Calu3 (cell line): ENCODE measurements around the gene IDUA. TPM values are rescaled to one million over a fixed set of nuclear protein-coding genes. Genes with fewer than 3 reads are reported as not detected.

Experiments used
- BruUV-seq: library from RNA; stranded (reverse); fragments of 400-500 nt; replicated peaks from 2 replicates; lab custom pipeline; 2021; lab: Mats Ljungman, UMichigan
- CTCF ChIA-PET: fragments of 300-600 bp; sonication (Branson Sonifier 250); formaldehyde crosslinking; loops from one replicate; lab custom pipeline; 2022; ENCODE audit warnings: antibody characterized with exemption; lab: Charles Lee
- DNase-seq: peaks from one replicate; pipeline ENCODE4 v3.0.0; 2022
- H3K27ac Mint-ChIP-seq: one replicate; pipeline ENCODE4 v1.8.0; 2022; ENCODE audit warnings: mixed read lengths; ENCODE audit not compliant: unreplicated experiment
- H3K27me3 Mint-ChIP-seq: one replicate; pipeline ENCODE4 v1.8.0; 2022; ENCODE audit warnings: mixed read lengths; ENCODE audit not compliant: unreplicated experiment
- H3K36me3 Mint-ChIP-seq: one replicate; pipeline ENCODE4 v1.8.0; 2022; ENCODE audit warnings: mild to moderate bottlenecking, moderate library complexity, mixed read lengths; ENCODE audit not compliant: insufficient read depth, unreplicated experiment
- H3K4me1 Mint-ChIP-seq: one replicate; pipeline ENCODE4 v1.8.0; 2022; ENCODE audit warnings: mild to moderate bottlenecking, low read depth, mixed read lengths; ENCODE audit not compliant: unreplicated experiment
- H3K4me3 Mint-ChIP-seq: one replicate; pipeline ENCODE4 v1.8.0; 2022; ENCODE audit warnings: mild to moderate bottlenecking, low read depth, moderate library complexity, mixed read lengths; ENCODE audit not compliant: unreplicated experiment
- H3K9me3 Mint-ChIP-seq: one replicate; pipeline ENCODE4 v1.8.0; 2022; ENCODE audit warnings: low read depth, mixed read lengths; ENCODE audit not compliant: unreplicated experiment
- CTCF ChIP-seq: fragments of 200-600 bp; IDR thresholded peaks from one replicate; pipeline ENCODE4 v1.8.0; 2022; ENCODE audit warnings: antibody characterized with exemption; ENCODE audit not compliant: unreplicated experiment
- intact Hi-C: fragments of 100-400 bp; cut with micrococcal nuclease; formaldehyde crosslinking; loops from one replicate; pipeline ENCODE4 v1.10.0; 2022; ENCODE audit not compliant: unreplicated experiment
- total RNA-seq: library from RNA; stranded (reverse); gene quantifications from 2 replicates; pipeline ENCODE4 v1.2.3, GENCODE V29; 2022

The IDUA gene
- total RNA-seq, 1 experiment from 2014 or later, result 38.8 TPM

GRCh38 chr4:1011022-1011665 is 24.3 kb downstream of the IDUA start, which contains the start of gene FGFRL1:
Gene FGFRL1, plus strand, starts transcription at chr4:1011626. Its CDS starts 860 bp downstream, at chr4:1012486.
- TF ChIP-seq CTCF, result no peak
- no peaks in the 10 kb centered on the region for H3K9me3 Mint-ChIP-seq
- intact Hi-C loops, result no loop called here
- H3K27ac Mint-ChIP-seq, result peak within 1 kb of the TSS; percentile 56
- no TSS peak for BruUV-seq
- CTCF ChIA-PET, result interaction anchor here (1.0 kb wide), 1 partner anchor 32 kb away, joined by 3 read pairs; no protein-coding TSS in a partner anchor
- peaks cover 41% of the 10 kb centered on the region for H3K36me3 Mint-ChIP-seq
- DNase-seq, result peak; percentile 90
- peaks cover 34% of the 10 kb centered on the region for H3K27me3 Mint-ChIP-seq
- peaks cover 12% of the 10 kb centered on the region for H3K4me1 Mint-ChIP-seq
- peak within 1 kb of the TSS; percentile 62 for H3K4me3 Mint-ChIP-seq

- peaks cover 41% of the 10 kb centered on the region for H3K36me3 Mint-ChIP-seq
- H3K27me3 Mint-ChIP-seq, result peaks cover 30% of the 10 kb centered on the region
- H3K4me1 Mint-ChIP-seq, result peaks cover 12% of the 10 kb centered on the region
- intact Hi-C loops, result no loop called here
- no peak overlapping the region for H3K27ac Mint-ChIP-seq
- peak overlapping the region; percentile 55 for H3K4me3 Mint-ChIP-seq
- no peak for DNase-seq
- BruUV-seq, result no TSS peak
- H3K9me3 Mint-ChIP-seq, result no peaks in the 10 kb centered on the region
- CTCF ChIA-PET, result interaction anchor here (0.6 kb wide), 1 partner anchor 24 kb away, joined by 4 read pairs; no protein-coding TSS in a partner anchor
- no peak for TF ChIP-seq CTCF
Observed at GRCh38 chr4:1011666-1012033, 24.8 kb downstream of the IDUA start.

- Mint-ChIP-seq H3K27me3 (peaks cover 25% of the 10 kb centered on the region), H3K4me1 (peaks cover 12% of the 10 kb centered on the region), H3K27ac (no peak overlapping the region), H3K9me3 (no peaks in the 10 kb centered on the region), H3K36me3 (peaks cover 41% of the 10 kb centered on the region), H3K4me3 (peak overlapping the region; percentile 55)
- intact Hi-C loops, result no loop called here
- no peak for TF ChIP-seq CTCF
- CTCF ChIA-PET, result interaction anchor here (0.6 kb wide), 1 partner anchor 23 kb away, joined by 4 read pairs; no protein-coding TSS in a partner anchor
- no TSS peak for BruUV-seq
- peak; percentile 53 for DNase-seq
Observed at GRCh38 chr4:1012034-1012739, 25.3 kb downstream of the IDUA start.

GRCh38 chr4:1013225-1014073 is 26.6 kb downstream of the IDUA start:
- intact Hi-C loops, result no loop called here
- Mint-ChIP-seq H3K9me3 (no peaks in the 10 kb centered on the region), H3K4me3 (no peak overlapping the region), H3K4me1 (peaks cover 10% of the 10 kb centered on the region), H3K36me3 (peaks cover 35% of the 10 kb centered on the region), H3K27me3 (peaks cover 12% of the 10 kb centered on the region), H3K27ac (no peak overlapping the region)
- no TSS peak for BruUV-seq
- no peak for DNase-seq
- no peak for TF ChIP-seq CTCF
- CTCF ChIA-PET, result no interaction called here
